HG02884 (cell line): ENCODE measurements around the gene SLC17A1.

Experiments used
- ATAC-seq: cut with Tn5 transposase; IDR thresholded peaks from one replicate; pipeline ENCODE4 v1.9.1; 2021; ENCODE audit warnings: mild to moderate bottlenecking, moderate library complexity; ENCODE audit not compliant: unreplicated experiment

Gene SLC17A1, protein sequence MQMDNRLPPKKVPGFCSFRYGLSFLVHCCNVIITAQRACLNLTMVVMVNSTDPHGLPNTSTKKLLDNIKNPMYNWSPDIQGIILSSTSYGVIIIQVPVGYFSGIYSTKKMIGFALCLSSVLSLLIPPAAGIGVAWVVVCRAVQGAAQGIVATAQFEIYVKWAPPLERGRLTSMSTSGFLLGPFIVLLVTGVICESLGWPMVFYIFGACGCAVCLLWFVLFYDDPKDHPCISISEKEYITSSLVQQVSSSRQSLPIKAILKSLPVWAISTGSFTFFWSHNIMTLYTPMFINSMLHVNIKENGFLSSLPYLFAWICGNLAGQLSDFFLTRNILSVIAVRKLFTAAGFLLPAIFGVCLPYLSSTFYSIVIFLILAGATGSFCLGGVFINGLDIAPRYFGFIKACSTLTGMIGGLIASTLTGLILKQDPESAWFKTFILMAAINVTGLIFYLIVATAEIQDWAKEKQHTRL

DNA sequence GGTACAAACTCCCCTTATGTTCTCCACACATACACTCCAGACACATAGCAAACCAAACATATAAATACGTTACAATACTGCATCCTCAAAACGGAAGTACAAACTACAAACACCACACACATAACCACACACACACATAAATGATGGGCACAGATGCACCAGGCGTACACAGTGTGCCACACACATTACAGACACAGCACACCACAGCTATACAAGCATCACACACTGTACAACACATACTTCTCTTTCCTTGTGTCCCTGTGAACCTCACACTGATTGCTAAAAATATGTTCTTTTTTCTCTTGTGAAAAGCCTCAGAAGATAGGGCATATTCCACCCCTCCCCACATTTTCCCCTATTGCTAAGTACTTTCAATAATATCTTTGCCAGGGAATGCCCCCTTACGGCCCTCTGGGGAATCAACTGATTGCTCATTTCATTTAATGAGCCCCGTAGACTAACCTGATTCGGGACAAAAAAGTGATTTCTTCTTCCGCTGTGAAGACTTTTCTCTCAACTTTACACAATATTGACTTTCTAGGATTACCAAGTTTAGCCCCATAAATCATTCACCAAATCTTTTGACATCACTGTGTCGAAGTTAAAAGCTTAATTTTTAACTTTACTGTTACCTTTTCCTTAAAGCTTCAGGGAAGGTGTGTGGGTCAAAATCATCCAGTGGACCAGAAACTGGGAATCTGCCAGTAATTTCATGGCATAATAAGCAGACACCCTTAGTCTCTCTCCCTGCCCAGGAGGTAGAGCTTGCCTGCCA is at the start of gene SLC17A1:
Gene SLC17A1, minus strand, starts transcription at position 521 of the 775 bp plus-strand sequence. CDS start 1,495 bp downstream, outside the sequence.
- no peak for ATAC-seq

DNA sequence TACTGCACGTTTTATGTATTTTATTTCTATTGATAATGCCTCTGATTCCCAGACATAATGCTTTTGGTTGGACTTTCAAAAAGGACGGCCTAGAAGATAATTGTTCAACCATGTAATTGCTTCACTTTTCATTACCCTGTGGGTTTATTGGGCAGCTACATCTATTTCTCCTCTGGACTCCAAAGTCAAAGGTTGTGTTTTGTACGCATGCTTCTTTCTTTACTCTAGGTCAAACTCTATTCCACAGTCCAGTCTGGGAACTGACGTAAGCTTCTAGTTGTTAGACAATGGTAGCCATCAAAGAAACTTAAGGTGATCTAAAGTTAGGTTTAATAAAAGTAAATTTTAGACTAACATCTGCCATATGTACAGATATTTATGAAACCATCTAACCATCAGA is 48.7 kb upstream of the SLC17A1 start:
- ATAC-seq = no peak

DNA sequence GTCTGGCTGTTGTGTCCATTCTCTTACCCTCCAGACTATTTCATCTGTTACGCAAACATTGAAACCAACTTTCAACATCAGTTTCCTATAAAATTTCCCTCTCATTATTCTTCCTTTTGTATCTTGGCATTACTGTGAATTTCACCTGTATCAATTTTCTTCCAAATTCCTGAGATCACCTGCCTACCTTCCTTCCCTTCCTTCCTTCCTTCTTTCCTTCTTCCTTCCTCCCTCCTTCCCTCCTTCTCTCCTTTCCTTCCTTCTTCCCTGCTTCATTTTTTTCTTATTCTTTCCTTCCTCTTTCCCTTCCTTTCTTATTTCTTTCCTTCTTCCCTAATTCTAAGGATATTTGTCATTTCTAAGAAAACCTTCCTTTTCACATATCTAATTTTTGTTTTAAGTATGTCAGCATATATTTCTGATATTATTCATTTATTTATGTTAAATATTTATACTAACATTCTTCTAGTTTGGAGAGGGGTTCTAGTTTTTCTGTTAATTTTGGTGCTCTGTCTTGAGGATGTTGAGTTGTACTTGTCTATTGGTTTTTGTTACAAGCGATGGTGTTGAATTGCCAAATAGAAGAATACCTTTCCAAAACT is 47.0 kb upstream of the SLC17A1 start:
- no peak for ATAC-seq

DNA sequence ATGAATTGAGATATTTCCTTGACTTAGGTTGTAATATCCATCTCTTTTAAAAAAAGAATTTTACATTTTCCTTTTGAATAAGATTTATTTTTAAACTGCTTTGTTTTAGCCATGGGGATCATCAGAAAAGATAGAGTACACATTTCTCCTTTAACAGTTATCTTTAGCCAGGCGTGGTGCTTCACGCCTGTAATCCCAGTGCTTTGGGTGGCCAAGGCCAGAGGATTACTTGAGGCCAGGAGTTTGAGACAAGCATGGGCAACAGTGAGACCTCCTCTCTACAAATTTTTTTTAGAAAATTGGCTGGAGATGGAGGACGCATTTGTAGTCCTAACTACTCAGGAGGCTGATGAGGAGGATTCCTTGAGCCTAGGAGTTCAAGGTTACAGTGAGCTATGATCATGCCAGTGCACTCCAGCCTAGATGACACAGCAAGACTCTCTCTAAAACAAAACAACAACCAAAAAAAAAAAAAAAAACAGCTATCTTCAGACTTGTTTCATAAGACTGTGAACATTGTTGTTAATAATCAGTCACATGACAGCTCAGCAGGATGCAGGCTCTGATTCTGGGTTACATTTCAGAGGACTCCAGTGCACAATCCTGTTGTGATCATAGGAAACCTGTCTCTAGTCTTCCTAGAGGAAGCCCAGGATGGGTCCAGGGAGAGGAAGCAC is 44.2 kb upstream of the SLC17A1 start:
- no peak for ATAC-seq

DNA sequence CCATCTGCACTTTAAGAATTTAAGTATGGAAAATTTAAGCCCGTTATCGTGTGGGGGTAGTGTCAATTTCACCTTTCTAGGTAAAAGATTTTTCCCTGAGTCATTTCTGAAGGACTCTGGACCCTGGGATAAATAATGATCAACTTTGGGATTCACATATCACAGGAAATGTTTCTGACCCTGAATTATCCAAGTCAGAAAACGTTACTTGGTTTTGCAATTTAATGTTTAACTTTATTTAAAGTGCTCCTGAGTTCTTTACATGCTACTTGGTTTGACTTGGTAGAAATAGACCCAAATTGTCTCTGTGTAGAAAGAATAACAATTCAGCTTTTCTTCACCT is 43.7 kb upstream of the SLC17A1 start:
- no peak for ATAC-seq

DNA sequence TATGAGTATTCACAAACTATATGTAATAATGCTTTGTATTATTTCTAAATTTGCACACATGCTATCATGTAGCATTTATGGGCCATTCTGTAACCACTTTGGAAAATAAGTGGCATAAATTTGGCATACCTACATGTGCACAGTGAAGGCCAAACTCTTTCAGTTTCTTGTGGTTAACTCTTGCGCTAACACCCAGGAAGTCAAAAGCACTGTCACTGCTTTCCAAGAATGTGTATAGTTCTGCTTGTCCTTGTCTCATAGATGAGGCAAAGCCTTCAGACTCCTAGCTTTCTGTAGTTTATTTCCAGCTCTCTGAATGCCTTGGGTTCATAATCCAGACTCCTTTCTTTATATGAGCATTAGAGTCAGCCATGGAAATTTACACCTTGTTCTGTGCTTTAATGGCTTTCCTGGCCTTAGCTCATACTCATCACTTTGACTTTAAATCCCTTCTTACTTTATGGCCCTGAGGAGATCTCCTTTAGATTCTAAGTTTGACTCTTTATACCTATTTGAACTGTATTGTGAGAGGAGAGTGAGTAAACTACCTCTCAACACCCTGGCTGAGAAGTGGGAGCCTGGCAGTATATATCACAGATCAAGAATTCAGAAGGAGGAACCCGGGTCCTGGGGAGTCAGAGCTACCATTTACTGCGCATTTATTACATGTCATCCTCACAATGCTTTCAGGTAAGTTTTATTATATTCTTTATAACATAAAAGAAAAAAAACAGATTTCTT is 43.1 kb upstream of the SLC17A1 start:
- no peak for ATAC-seq

DNA sequence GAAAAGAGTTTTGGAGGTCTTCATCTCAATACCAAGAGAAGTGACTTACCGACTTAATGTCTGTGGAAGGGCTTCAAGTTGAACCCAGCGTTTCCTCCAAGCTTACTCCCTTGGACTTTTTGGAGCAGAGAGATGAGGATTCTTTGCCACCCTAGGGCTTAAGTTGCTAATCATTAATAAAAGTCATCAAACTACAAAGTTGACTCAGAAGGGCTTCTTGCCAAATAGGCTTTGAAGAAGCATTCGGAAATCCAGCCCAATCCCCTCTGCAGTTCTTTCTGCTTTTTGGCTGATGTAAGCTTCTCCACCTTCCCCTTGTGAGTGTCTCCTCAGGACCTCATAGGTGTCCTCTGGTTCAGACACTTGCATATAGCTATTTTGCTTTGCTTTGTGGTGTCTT is 42.3 kb upstream of the SLC17A1 start, which contains the start of gene SLC17A3:
Gene SLC17A3, minus strand, starts transcription at position 126 of the 400 bp plus-strand sequence. CDS start 5,856 bp downstream, outside the sequence.
- no peak for ATAC-seq

DNA sequence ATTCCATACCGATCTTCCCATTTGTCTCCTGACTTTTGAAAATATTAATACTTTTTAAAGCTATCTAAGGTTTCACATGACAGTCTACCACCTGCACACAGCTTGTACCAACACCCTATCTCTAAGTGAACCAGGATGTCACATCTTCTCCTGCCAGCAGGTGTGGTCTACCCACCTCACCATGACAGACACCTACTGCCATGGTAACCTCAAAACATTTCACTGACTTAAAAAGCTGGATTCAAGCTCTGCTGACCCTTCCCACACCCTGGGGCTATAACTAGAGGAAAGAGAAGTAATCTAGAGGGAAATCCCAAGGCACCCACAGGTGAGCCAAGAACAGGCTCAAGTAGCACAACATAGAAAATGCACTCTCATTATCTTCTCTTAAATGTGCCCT is 41.0 kb upstream of the SLC17A1 start:
- ATAC-seq = no peak

DNA sequence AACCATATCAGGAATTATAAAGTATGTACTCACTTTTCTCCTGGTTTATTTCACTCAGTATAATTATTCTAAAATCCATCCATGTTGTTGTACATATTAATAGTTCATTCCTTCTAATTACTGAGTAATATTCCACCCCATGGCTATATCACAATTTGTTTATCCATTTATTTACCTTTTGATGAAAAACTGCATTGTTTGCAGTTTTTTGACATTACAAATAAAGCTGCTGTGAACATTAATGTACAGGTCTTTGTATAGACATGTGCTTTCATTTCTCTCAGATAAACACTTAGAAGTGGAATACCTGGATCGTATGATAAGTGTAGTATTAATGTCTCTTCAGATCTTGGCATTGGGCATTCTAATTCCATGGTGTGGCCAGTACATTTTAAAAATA is 38.0 kb upstream of the SLC17A1 start:
- ATAC-seq = no peak

DNA sequence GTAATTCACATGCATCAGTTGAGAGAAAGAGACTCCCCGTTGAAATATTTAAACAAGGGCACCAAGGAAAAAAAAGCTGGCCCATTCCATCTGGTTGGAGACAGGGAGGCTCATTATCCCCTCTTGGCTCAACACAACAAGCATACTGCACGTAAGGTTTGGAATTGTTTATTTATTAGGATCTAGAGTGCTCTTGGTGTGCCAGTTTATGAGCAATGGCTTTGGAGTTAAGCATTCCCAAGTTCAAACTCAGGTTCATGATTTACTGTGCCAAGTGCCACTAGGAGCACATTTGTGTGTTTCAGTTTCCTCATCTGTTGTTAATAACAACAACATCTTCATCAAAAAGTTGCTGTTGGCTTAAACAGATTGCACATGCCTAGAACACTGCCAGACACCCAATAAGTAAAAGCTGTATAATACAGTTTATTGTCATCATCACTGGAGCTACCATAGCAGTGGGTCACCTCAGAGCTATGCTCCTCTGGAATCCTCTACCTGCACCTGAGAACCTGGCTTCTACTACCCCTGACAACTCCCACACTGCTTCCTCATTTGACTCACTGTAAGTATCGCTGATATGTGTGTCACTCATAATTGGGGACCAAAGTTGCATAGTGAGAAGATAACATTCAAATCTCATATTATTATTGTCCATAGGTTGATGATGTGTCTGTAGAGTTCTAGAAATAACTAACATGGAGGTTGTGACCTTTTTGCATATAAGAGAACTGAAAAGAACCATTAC is 36.8 kb upstream of the SLC17A1 start:
- no peak for ATAC-seq

DNA sequence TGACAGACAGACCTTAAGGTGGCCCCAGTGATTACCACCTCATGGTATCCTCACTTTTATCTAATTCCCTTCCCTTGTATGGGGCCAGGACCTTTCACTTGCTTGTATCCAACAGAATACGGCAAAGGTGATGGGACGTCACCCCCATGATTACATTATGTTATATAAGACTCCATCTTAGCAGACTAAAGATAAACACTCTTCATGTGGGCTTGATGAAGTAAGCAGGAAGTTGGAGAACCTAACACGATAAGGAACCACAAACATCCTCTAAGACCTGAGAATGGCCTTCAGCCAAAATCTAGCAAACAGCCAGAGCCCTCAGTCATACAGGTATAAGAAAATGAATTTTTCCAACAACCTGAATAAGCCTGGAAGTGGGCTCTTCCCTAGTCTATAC is 34.2 kb upstream of the SLC17A1 start:
- no peak for ATAC-seq

DNA sequence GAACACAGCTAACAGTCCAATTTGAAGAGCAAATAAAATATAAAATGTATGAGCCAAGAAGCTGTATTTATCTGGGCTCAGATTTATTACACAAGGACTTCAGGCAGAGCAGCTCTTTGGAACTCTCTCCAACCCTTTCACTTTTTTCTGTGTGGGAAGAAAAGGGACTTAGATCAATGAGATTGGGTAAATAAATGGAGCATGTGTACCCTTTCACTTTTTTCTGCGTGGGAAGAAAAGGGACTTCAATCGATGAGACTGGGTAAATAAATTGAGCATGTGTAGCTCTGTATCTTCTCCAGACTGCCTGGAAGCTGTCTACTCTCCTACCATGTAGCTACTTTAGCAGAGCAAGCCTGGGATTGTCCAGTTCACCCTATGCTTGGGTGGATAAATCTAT is 31.5 kb upstream of the SLC17A1 start:
- ATAC-seq = no peak

DNA sequence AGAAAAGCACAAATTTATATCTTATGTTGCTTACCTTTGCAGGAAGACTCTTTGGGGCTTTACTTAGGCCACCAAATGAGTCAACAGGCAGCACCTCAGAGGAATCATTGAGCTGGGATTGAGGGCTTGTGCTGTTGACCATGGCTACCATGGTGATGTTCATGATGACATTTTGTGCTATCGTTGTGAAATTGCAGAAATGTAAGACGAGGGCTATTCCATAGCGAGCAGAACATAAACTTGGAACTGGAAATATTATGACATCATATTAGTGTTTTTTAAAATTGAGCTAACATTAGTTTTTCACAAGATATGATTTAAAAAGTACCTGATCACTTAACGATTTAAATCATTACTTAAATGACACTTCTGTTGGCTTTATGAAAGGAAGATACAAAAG is 30.3 kb upstream of the SLC17A1 start:
- no peak for ATAC-seq

DNA sequence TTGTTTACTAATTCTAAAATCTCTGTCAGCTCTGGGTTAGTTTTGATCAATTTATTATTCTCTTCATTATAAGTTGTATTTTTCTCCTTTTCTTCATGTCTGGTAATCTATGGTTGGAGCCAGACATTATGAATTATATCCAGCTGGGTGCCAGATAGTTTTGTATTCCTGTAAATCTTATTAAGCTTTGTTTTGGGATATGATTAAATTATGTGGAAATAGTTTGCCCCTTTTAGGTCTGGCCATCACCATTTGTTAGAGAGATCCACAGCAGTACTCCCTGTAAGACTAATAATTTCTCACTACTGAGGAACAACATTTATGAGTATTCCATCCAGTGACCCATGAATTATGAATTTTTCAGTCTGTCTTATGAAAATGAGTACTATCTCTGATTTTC is 20.9 kb upstream of the SLC17A1 start:
- no peak for ATAC-seq

DNA sequence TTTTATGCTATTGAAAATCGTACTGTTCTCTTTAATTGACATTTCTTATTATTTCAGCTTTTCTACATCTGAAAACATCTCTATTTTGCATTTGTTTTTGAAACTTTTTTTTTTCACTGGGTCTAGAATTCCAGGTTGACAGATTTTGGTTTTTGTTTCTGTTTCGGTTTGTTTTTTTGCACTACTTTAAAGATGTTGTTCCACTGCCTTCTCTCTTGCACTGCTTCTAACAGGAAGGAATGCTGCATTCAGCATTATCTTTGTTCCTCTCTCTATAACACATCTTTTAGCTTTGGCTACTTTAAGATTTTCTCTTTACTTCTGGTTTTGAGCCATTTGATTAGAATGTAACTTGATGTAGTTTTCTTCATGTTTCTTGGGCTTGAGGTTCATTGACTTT is 20.1 kb upstream of the SLC17A1 start:
- no peak for ATAC-seq

DNA sequence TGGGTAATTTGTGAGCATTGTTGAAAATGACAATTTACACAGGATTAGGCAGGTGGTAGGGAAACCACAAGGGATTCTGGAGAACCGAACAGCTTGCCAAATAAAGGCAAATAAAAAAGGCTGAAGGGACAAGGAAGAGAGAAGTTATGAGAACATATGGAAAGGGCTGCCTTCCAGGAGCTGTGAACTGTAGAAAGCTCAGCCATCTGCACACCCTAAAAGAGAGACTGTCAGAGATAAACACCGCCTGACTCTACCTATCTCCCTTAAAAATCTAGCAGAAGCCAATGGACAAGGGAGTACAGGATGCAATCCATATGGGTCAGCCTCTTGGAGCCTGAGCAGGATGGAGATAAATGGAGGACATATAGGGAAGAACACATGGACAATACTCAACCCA is 12.7 kb upstream of the SLC17A1 start:
- ATAC-seq = no peak

DNA sequence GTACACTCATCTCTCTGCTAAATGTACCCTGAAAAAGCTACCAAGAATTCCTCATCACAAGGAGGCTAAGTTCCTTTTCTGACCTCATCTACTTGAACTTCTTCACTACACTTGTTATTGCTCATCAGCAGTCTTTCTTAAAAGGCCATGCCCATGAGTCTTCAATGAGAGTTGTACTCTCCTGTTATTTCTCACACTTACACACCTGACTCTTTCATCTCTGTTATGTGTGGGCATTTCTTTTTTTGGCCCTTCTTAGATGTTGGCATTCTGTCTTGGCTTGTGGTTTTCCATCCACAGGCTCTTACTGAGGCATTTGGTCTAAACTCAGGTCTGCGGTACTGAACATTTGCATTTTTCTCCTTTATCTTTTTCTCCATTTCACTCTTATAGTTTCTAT is 10.7 kb upstream of the SLC17A1 start:
- no peak for ATAC-seq

DNA sequence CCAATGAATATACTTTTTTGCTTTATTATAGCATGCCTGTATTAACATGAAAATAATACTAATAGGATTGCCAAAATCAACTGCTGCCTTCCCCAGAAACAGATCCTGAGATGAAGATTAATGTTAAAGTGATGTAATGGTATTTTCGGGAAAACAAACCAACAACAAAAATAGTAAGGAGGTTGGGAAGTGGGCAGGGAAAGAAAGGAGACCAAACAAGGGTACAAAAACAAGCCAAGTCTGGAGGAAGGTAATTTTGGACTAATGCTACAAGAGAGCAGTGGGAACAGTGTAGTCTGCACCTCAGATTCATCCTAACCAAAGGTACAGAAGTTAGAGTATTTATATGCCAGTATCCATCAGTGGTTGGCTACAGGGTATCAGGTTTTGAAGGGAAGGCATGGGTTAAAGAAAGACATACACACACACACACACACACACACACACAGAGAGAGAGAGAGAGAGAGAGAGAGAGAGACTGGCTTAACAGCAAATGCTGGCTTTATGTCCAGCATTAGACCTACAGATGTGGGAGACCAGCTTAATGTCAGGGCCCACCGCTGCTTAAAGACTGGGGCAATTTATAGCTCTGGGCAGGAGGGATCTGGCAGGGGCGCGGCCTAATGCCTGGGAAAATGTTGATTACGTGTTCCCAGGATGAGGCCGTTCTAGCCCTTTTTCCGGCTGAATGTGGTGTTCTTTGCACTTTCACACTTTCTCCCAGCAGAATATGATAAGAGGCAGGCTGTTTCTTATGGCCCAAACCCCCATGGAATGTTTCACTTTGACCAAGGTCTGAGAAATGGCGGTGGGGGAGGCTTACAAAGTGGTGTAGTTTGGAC is 3.8 kb upstream of the SLC17A1 start:
- no peak for ATAC-seq

DNA sequence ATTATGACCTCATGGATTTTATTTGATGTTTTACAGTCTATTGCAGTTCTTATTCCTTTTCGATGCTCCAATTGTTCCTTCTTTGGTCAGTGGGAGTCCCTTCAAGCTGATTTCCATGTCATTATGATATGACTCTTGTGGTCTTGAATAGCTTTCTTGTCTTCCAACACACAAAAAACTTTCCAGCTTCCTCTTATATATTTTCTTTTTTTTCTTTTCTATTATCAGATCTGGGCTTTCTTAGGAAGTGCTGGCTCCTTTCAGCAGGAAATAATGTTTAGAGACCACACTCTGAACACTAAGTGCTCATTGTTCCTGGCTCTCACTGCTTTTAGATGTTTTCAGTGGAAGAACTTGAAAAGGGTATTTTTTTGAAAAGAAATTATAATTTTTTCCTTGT is 3.1 kb upstream of the SLC17A1 start:
- ATAC-seq = no peak
